ENCODE data around the gene NOL4.
"Not testable (repeated sequence)": the region's sequence is repeated elsewhere in the genome, so short reads cannot be mapped to it uniquely, and the experiment has no call there.

NOL4 gene, protein sequence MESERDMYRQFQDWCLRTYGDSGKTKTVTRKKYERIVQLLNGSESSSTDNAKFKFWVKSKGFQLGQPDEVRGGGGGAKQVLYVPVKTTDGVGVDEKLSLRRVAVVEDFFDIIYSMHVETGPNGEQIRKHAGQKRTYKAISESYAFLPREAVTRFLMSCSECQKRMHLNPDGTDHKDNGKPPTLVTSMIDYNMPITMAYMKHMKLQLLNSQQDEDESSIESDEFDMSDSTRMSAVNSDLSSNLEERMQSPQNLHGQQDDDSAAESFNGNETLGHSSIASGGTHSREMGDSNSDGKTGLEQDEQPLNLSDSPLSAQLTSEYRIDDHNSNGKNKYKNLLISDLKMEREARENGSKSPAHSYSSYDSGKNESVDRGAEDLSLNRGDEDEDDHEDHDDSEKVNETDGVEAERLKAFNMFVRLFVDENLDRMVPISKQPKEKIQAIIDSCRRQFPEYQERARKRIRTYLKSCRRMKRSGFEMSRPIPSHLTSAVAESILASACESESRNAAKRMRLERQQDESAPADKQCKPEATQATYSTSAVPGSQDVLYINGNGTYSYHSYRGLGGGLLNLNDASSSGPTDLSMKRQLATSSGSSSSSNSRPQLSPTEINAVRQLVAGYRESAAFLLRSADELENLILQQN

DNA sequence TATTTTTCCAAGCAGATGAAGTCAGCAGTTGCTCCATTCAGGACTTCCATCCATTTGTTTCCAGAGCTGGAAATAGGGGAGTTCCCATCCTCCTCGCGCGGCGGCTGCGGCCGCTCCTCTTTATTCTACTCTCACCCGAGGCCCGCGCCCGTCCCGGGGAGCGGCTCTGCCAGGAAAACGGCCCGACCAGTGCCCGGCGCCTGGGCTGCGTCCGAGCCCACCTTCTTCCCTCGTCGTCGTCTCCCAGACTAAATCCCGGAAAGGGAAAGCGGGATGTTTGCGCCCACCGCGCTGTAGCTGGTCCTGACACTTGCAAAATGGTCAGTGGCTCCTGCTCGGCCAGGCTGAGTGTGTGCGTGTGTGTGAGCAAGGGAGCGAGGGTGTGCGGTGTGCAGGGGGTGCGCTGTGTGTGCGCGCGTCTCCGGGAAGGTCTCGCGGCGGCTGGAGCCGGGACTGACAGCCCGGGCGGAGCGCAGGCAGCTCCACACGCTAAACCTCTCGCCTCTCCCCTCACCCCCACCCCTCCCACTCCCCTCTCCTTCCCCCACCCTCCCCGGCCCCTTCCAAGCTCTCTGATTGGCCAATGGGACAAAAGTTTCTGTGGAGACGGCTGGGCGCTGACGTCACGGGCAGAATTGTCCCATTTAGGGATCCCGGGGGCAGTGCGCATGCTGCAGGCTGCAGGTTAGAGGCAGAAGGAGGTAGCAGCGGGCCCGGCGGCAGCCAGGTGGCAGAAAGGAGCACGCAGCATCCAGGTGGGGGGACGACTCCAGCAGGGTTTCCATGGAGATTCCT lies at the start of gene NOL4:
Gene NOL4 (minus strand): TSS at position 491 of the 795 bp plus-strand sequence. CDS start 1,660 bp downstream, outside the sequence.
- peak; percentile 12 for DNase-seq (ENCODE audit: low spot score)

DNA sequence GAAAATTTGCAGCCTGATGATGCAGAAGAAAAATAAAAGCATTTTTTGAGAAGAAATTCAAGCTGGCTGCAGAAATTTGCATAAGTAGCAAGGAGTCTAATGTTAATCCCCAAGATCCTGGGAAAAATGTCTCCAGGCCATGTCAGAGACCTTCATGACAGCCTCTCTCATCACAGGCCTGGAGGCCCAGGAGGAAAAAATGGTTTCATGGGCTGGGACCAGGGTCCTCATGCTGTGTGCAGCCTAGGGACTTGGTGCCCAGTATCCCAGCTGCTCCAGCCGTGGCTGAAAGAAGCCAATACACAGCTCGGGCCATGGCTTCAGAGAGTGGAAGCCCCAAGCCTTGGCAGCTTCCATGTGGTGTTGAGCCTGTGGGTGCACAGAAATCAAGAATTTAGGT lies 41.3 kb upstream of the NOL4 start:
- not testable (repeated sequence) for DNase-seq (ENCODE audit: low spot score)

DNA sequence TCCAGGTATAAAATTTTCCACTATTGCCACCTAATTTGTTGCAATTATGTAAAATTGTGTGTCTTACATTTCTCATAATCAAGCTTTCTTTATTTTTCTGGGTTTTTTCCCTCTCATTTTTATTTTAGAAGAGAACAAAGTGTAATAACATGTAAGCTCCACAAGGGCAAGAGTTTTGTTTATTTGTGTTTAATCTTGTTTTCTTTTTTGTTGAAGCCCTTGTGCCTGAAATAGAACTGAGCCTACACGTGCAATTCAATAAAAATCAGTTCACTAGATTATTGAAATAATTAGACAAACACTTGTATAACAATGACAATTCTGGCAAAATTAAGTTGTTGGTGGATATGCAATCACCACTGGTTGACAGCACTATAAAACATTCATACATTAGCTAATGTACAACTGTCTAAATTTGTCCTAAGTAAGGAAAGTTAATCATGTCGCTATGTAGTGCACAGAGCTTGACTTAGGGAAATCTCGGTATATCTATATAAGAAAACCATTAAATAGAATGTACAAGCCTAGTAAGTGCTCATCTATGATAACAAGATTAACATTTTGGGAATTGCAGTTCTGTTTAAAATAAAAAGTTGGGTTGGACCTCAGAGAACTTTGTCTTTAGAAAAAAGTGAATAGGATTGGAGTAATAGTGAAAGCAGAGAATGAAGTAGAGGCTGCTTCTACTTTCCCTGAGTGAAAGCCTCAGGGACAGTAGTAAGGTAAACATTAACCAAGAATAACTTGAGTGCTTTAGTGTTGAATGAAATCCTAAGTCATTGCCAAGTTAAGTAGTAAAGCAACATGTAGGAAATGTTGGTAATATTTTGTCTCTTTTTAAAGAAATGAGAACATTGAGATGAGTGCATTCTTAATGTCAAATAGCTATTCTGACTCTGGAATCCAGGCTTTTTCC lies 37.4 kb upstream of the NOL4 start:
- no peak for DNase-seq (ENCODE audit: low spot score)

DNA sequence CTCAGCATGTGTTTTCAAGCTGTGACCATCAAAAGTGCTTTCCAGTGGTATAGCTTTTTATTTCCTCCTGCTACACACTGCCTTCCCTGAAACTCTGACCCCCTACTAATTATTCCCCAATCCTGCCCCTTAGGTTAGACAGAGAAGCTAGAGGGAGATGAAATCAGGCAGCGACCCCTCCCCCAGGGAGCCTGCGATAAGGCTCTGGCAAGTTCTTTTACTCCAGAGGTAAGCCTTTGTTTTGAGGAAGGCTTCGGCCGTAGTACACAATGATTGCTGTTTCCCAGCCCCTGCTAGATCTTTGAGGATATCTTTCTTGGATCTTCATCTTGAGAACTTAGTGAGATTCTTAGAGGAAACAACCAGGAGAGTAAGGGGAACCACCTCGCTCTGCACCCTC lies 33.5 kb upstream of the NOL4 start:
- no peak for DNase-seq (ENCODE audit: low spot score)

DNA sequence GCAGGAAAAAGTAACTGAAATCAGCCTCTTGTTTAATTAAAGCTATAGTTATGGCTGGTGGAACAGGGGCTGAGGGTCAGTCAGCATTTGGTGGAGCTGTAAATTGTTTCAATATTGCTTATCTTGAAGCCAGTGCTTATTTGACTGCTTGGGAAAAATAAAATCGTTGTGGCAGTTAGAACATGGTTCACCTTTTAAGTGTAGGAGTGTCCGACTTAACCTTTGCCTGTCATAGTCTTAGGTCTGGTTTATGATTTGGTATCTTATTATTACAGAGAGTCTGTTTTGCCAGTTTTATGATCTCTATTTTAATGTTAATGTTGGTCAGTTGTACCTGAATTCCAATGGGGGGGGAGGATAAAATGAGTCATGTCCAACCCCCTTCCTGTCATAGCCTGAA lies 27.2 kb upstream of the NOL4 start:
- no peak for DNase-seq (ENCODE audit: low spot score)

DNA sequence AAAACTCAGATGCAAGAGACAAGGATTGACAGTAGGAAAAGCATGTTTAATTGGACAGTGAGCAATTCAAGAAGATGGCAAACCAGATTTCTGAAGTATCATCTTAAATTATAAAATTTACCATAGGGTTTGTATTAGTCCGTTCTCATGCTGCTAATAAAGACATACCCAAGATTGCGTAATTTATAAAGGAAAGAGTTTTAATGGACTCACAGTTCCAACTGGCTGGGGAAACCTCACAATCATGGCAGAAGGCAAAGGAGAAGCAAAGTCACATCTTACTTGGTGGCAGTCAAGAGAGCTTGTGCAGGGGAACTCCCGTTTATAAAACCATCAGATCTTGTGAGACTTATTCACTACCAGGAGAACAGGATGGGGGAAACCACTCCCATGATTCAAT lies 24.0 kb upstream of the NOL4 start:
- DNase-seq (ENCODE audit: low spot score), result no peak

DNA sequence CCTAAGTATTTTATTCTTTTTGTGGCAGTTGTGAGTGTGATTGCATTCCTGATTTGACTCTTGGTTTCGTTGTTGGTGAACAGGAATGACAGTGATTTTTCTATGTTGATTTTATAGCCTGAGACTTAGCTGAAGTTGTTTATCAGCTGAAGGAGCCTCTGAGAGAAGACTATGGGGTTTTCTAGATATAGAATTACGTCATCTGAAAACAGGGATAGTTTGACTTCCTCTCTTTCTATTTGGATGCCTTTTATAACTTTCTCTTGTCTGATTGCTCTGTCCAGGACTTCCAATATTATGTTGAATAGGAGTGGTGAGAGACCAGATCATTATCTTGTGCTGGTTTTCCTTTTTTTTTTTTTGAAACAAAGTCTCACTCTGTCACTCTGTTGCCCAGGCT lies 18.0 kb upstream of the NOL4 start:
- no peak for DNase-seq (ENCODE audit: low spot score)

DNA sequence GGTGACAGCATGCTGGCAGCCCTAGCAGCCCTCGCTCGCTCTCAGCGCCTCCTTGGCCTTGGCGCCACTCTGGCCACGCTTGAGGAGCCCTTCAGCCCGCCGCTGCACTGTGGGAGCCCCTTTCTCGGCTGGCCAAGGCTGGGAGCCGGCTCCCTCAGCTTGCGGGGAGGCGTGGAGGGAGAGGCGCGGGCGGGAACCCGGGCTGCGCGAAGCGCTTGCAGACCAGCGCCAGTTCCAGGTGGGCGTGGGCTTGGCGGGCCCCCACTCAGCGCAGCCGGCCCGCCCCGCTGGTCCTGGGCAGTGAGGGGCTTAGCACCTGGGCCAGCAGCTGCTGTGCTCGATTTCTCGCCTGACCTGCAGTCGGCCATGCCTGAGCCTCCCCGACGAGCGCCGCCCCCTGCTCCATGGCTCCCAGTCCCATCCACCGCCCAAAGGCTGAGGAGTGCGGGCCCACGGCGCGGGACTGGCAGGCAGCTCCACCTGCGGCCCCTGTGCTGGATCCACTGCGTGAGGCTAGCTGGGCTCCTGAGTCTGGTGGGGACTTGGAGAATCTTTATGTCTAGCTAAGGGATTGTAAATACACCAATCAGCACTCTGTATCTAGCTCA lies 9.2 kb upstream of the NOL4 start:
- DNase-seq (ENCODE audit: low spot score), result not testable (repeated sequence)

DNA sequence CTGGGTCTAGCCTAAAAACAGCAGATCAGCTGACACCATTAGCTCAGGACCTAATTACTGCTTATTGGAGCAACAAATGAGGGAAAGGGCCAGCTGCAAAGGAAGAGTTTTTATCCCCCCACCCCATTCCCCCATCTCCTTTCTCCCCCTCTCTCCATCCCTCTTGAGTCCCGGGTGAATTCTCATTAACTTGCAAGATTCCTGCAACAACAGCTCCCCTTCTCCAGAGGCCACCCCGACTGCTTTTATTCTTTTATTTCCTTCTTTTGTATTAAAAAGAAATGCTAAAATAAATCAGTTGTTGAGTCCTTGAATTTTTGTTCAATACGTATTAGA lies 473 bp upstream of the NOL4 start:
- DNase-seq (ENCODE audit: low spot score), result no peak

DNA sequence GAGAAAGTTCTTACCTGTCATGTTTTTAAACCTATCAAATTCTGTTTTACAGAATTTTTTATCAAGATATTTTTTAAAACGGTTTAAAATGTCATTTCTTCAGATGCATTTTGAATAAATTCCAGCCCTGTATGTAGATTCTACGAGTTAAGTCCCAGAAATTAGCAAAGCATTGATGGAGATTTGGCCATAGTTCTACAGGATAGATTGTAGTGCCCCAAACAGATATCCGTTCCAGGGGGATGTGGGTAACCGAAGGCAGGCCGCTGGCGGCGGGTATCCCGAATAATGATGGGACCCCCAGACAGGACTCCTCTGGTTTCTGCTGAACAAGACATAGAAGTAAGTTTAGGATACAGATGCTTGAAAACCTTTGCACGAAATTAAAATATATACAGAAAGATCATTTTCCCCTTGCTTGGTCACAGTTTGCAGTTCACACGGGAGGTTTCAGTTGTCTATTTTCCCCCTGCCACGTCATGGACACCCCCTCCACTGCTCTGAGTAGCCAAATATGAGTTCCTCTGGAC lies 755 bp downstream of the NOL4 start:
- DNase-seq (ENCODE audit: low spot score), result no peak

DNA sequence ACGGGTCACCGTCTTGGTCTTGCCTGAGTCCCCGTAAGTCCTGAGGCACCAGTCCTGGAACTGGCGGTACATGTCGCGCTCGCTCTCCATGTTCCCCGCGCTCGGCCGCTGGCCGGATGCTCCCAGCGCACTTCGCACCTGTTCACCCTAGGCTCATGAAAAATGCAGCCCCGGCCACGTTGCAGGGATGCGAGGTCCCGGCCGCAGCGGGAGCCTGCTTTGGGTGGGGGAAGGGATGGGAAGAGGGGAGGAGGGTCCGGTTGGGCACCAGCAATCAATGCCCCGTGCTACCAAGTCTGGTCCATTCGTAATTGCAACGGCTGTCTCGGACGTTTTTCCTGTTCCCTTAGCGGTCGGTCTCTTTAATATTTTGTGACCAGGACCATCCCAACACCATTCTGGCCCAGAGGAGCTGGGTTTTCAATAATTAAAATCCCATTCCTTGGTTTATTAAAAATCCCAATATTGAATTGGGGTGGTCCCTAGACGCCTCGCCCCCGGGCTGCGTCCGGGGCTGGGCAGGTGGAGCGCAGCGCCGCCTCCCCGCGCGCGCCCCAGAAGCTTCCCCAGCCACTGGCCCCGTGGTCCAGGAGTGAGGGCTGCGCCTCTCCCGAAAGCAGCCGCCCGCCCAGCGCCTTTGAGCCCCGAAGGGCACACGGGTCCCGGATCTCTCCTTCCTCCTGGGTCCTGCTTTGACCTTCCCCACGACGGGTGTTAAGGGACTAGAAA lies 1.4 kb downstream of the NOL4 start:
- DNase-seq (ENCODE audit: low spot score), result peak; percentile 6

DNA sequence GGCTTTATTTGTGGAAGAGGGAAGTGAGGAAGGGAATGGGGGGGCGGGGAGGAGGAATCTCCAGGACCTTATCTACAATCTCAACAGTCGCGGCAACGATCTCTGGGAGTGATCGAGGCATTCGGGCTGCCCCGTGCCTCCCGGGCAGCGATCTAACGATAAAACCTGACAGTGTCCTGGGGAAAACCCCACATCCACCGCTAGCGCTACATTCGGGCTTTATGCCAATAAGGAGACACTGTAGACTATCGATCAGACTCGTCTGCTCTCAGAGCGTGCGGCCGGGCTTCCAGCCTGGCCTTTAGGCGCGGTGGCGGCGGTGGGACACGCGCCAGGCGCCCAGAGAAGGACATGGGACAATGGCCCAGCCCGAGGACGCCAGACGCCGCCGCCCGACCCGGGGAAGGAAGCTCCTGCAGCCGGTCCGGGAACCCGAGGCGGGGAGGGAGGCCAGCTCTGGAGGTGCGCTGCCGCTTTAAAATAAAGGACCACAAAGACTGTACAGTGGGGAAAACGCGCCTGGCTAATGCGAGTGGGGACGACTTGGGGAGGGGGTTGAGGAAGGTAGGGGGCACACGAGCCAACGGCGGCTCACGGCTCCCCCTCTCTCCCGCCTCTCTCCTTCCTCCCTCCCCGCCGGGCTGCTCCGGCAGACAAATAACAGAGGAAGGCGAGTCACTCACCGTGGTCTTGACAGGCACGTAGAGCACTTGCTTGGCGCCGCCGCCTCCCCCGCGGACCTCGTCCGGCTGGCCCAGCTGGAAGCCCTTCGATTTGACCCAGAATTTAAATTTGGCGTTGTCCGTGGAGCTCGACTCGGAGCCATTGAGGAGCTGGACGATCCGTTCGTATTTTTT lies 2.2 kb downstream of the NOL4 start:
- peak; percentile 7 for DNase-seq (ENCODE audit: low spot score)

DNA sequence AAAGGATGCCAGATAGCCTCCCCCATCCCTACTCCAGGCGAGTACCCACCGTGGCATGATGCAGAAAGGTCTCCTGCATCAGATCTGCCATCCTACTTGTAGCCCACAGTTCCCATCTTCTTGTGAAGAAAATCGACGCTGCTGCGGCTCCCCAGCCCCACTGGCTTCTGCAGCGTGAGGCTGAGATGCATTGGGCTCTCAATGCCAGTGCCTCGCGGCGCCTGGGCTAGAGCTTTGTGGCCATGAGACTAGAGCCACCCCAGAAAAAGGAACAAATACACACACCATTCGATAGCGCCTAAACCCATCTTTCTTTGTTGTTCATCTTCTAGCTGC lies 2.8 kb downstream of the NOL4 start:
- DNase-seq (ENCODE audit: low spot score), result no peak

DNA sequence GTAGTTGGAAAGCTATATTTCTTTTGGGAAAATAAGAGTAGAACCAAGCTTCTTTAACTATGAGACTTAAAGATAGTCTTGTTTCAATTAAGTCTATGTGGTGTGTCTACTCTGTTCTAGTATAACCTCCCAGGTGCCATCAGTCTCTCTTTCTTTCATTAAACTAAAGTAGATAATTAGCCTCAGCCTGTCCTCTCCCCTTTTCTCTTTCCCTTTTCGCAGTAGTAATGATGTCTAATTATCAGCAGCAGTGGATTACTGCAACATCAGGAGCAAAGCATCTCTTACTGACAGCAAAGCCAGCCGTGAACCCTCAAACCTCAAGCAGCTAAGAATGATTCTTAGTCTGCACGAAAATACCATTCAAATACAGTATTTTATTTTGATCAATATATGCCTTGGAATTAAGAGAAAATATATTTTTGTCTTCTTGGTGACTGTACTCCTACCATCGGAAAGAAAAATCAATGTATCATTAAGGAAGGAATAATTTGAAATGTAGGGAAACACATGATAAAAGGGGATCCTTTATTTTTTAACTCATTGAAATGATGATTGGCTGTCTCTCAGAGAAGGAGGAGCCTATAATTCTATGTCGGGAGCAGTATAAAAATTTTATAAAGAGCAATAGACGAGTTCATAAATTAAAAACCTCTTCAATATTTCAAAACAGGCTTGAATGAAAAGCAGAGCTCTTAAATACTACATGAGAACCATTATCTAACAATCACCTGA lies 4.5 kb downstream of the NOL4 start:
- no peak for DNase-seq (ENCODE audit: low spot score)

DNA sequence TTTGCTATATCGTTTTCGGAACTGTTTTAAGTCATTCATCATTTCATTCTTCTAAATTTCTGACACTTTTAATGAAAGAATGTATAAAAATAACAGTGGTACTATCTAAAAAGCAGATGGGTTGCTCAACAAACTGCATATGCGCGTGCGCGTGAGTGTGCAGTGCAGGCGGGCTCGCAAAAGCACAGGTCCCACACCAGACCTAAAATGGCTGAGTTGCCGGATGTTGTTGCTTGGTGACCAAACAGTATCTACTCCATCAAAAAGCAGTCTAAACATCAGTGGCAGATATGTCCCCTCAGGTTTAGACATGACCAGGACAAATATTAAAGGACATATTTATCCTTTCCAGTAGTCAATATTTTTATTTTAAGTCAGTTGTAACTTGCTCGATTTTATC lies 5.1 kb downstream of the NOL4 start:
- DNase-seq (ENCODE audit: low spot score), result no peak

DNA sequence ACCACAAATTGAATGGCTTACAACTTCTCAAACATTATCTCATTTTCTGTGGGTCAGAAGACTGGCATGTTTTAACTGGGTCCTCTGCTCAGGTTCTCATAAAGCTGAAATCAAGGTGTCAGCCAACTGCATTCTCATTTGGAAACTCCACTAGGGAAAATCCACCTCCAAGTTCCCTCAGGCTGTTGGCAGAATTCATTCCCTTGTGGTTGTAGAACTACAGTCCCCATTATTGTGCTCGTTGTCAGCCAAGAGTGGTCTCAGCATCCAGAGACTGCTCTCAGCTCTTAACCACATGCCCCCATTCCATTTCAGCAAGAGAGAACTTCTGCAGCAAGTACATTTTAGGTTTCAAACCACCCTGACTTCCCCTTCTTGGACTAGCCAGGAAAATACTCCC lies 12.2 kb downstream of the NOL4 start:
- DNase-seq (ENCODE audit: low spot score), result no peak

DNA sequence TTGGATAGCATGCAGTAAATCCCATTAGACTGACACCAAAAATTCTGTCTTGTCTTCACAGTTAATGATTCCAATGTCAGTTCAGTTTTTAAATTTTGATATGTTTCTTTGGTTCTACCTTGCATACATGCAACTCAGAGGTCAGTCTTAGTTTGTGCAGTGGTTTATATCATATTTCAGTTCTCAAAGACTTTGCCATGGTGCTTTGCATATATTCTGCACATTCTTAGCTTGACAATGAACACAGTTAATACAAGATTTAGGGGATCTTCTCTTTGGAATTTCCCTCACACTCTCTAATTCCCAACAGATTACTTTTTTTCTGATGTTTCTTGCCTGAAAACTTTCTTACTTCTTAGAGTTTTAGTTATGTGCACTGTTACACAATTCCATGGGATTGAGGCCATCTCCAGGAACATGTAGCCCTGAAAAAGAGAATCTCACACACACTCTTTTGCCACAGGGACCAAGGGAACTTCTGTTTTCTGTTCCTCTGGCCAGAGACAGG lies 17.3 kb downstream of the NOL4 start:
- no peak for DNase-seq (ENCODE audit: low spot score)

DNA sequence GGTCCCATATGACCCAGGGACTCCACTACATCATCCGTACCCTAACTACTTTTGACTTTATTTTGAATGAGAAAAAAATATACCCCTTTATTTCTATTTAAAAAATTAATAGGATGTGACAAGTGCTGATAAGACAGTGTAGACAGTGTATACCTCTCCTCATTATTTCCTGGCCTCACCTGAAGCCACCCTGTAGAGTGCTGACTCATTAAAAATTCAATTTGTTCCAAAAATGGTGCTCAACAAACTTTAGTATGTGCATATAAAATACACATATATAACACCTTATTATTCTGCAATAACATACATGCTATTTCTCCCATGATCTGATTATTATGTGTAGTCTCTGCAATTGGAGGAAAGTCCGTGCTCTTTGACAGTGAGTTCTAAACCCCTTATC lies 20.8 kb downstream of the NOL4 start:
- no peak for DNase-seq (ENCODE audit: low spot score)

DNA sequence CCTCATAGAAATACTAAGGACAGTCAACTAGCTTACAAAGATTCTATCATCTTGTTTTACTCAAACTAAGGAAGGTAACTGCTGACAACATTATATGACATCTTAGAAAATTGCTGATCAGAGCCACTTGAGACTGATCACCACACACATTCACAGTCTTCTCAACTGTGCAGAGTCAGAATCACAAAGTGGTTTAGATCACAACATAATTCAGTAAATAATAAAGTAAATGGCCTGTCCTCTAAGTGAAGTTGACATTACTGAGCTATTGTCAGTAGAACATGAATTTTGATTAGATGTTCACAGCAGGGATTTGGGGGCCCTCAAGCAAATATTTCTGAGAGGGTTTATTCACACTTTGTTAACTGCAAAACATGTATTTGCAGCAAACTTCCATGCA lies 28.5 kb downstream of the NOL4 start:
- DNase-seq (ENCODE audit: low spot score), result no peak

Measured in hepatic stellate cell (primary cell).